22Rv1 (cell line): ENCODE results near the gene GUCY2D.

Experiments
- ZFX ChIP-seq: fragments of 450-650 bp; IDR thresholded peaks from 2 replicates; pipeline ENCODE4 v1.6.1; 2017; ENCODE audit warnings: antibody characterized with exemption, borderline replicate concordance
- TF ChIP-seq, protein P1 (sequence below): fragments of 450-650 bp; IDR thresholded peaks from 2 replicates; pipeline ENCODE4 v1.5.1; 2017; ENCODE audit warnings: mild to moderate bottlenecking

DNA sequence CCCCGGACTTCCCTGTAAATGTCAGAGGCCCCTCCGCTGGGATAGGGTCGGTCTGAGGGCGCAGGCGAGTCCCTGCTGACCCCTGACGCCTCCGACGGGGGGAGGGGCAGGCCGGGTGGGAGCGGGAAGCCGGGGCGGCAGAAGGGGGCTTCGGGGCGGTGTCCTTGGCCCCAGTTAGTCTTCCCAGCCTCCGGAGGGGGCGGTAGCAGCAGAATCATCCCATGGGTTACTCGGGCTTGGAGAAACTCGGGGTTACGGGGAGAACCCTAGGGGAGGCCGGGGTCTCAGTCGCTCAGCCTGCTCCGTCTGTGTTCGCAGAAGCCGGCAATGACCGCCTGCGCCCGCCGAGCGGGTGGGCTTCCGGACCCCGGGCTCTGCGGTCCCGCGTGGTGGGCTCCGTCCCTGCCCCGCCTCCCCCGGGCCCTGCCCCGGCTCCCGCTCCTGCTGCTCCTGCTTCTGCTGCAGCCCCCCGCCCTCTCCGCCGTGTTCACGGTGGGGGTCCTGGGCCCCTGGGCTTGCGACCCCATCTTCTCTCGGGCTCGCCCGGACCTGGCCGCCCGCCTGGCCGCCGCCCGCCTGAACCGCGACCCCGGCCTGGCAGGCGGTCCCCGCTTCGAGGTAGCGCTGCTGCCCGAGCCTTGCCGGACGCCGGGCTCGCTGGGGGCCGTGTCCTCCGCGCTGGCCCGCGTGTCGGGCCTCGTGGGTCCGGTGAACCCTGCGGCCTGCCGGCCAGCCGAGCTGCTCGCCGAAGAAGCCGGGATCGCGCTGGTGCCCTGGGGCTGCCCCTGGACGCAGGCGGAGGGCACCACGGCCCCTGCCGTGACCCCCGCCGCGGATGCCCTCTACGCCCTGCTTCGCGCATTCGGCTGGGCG, 542 bp downstream of the GUCY2D start:
- TF ChIP-seq, protein P1, sequence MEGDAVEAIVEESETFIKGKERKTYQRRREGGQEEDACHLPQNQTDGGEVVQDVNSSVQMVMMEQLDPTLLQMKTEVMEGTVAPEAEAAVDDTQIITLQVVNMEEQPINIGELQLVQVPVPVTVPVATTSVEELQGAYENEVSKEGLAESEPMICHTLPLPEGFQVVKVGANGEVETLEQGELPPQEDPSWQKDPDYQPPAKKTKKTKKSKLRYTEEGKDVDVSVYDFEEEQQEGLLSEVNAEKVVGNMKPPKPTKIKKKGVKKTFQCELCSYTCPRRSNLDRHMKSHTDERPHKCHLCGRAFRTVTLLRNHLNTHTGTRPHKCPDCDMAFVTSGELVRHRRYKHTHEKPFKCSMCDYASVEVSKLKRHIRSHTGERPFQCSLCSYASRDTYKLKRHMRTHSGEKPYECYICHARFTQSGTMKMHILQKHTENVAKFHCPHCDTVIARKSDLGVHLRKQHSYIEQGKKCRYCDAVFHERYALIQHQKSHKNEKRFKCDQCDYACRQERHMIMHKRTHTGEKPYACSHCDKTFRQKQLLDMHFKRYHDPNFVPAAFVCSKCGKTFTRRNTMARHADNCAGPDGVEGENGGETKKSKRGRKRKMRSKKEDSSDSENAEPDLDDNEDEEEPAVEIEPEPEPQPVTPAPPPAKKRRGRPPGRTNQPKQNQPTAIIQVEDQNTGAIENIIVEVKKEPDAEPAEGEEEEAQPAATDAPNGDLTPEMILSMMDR, result no peak
- no peak for TF ChIP-seq ZFX
